Measurements from ENCODE around the gene RBBP6.

The RBBP6 gene

DNA sequence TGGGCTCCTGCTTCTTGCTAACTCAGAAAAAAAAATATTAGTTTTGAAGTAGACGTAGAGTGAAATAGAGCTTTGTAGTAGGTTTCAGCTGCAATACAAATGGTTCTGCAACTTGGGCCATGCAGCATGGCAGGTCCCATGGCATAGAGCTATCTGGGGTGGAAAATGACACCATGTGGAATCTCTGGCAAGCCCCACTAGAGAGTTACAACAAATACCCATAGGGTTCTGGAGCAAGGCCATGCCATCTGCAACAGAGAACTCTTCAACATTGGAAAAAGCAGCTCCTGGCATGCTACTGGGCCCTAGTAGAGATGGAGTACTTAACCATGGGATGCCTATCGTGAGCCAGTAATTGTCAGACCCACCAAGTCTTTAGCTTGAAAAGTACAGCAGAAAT lies 25.3 kb upstream of the RBBP6 start:
- H3K27ac ChIP-seq = no peak overlapping the region
- TF ChIP-seq, protein P1, sequence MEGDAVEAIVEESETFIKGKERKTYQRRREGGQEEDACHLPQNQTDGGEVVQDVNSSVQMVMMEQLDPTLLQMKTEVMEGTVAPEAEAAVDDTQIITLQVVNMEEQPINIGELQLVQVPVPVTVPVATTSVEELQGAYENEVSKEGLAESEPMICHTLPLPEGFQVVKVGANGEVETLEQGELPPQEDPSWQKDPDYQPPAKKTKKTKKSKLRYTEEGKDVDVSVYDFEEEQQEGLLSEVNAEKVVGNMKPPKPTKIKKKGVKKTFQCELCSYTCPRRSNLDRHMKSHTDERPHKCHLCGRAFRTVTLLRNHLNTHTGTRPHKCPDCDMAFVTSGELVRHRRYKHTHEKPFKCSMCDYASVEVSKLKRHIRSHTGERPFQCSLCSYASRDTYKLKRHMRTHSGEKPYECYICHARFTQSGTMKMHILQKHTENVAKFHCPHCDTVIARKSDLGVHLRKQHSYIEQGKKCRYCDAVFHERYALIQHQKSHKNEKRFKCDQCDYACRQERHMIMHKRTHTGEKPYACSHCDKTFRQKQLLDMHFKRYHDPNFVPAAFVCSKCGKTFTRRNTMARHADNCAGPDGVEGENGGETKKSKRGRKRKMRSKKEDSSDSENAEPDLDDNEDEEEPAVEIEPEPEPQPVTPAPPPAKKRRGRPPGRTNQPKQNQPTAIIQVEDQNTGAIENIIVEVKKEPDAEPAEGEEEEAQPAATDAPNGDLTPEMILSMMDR (conservative IDR thresholded peaks at IDR 0.05) = no peak
- no peak for TF ChIP-seq ZFX (IDR thresholded peaks at IDR 0.05)

DNA sequence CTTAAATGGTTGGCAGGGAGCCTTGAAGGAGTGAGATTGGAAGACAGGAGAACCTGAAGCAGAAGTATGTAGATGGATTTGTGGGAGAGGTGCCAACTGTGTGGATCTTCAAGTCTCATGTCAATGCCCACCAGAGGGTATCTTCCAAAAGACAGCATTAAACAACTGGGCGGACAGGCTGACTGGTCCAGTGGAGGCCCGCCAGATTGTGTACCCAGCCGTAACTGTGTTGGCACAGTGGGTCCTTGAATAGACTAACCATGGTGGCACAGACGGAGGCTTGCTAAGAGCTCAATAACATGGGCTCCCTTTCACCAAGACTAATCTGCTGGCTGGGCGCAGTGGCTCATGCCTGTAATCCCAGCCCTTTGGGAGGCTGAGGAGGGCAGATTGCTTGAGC lies 24.2 kb upstream of the RBBP6 start:
- H3K27ac ChIP-seq = no peak overlapping the region
- TF ChIP-seq, protein P1 (conservative IDR thresholded peaks at IDR 0.05) = no peak
- TF ChIP-seq ZFX (IDR thresholded peaks at IDR 0.05) = no peak

DNA sequence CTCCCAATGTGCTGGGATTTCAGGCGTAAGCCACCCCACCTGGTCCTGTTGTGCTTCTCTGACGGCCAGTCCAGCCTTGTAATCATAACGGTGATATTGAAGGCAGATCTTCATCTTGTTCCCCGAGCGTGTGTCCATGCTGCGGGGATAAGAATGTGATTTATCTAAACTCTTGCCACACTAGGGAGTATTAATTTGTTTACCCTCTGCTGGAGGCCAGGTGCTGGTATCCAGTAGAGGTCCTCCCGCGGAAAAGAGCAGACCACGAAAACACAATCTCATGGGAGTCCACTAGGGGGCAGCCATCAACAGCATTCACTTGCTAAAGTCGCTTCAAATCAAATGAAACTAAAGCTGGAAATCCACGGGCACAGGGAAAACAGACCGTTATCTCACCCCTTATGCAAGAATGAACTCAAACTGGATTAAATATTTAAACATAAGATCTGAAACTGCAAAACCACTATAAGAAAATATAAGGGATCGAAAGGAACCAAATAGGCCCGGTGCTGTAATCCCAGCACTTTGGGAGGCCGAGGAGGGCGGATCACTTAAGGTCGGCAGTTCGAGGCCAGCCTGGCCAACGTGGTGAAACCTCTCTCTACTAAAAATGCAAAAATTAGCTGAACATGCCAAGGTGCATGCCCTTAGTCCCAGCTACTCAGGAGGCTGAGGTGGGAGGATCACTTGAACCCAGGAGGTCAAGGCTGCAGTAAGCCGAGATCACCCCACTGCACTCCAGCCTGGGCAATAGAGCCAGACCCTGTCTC lies 22.3 kb upstream of the RBBP6 start:
- H3K27ac ChIP-seq = no peak overlapping the region
- no peak for TF ChIP-seq ZFX (IDR thresholded peaks at IDR 0.05)
- TF ChIP-seq, protein P1 (conservative IDR thresholded peaks at IDR 0.05) = peak; percentile 96

DNA sequence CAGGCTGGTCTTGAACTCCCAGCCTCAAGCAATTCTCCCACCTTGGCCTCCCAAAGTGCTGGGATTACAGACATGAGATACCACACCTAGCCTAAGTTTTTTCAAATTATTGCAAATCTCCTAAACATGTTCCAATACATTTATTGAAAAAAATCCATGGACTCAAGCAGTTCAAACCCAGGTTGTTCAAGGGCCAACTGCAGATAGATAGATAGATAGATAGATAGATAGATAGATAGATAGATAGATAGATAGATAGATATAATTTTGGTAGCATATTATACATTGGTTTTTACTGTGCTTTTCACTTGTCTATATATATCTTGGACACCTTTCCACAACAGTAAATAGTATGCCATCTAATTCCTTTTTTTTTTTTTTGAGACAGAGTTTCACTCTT lies 20.9 kb upstream of the RBBP6 start:
- TF ChIP-seq ZFX (IDR thresholded peaks at IDR 0.05) = no peak
- TF ChIP-seq, protein P1 (conservative IDR thresholded peaks at IDR 0.05) = no peak
- H3K27ac ChIP-seq = no peak overlapping the region

DNA sequence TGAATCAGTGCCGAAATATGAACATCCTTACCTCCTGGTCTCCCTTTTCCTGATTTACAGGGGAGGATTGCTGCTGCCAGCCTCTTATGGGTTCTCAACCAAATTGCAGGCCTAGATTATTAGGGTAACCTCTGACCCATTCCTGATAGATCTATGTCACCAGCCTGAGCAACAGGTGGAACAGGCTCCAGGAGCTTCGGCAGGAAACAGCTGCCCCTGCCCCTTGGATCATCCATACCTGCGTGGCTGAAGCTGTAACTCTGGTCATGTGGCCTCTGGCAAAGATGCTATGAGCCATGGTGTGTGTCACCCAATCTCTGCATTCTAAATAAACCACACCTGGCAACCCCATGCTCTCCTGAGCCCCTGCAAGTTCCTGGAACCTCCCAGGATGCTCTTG lies 18.4 kb upstream of the RBBP6 start:
- no peak for TF ChIP-seq ZFX (IDR thresholded peaks at IDR 0.05)
- TF ChIP-seq, protein P1 (conservative IDR thresholded peaks at IDR 0.05) = no peak
- no peak overlapping the region for H3K27ac ChIP-seq

DNA sequence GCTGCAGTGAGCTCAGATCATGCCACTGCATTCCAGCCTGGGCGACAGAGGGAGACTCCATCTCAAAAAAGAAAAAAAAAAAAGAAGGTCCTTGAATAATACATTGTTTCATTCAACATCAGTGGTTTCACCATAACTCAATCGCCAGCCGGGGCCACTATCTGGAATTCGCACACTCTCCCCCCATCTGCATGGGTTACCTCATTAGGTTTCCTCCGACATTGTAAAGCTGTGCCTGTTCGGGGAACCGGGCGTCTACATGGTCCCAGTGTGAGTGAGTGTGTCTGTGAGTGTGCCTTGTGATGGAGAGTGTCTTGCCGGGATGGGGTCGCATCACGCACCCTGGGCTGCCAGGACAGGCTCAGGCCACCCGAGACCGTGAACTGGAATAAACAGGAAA lies 16.6 kb upstream of the RBBP6 start:
- no peak for TF ChIP-seq ZFX (IDR thresholded peaks at IDR 0.05)
- TF ChIP-seq, protein P1 (conservative IDR thresholded peaks at IDR 0.05) = no peak
- H3K27ac ChIP-seq = no peak overlapping the region

DNA sequence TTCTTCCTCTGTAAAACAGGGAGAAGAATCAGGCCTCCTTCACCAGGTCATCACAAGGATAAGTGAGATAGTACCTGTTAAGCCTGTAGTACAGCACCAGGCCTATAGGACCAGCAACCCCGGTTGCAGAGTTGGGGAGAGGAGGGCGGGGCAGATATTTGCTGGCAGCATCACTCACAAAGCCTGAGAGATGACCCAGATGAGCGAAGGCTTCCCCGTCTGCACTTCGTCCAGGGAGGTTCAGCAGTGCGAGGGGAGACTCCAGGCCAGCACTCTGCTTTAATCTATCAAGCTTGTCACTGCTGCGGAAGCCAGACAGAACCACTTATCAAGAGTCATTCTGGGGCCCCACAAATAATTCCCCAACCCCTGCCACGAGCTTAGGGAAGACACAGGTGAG lies 15.8 kb upstream of the RBBP6 start:
- TF ChIP-seq, protein P1 (conservative IDR thresholded peaks at IDR 0.05) = no peak
- TF ChIP-seq ZFX (IDR thresholded peaks at IDR 0.05) = no peak
- no peak overlapping the region for H3K27ac ChIP-seq

Measured in C4-2B (cell line).